ENCODE measurements around the gene DENND1A.

DNA sequence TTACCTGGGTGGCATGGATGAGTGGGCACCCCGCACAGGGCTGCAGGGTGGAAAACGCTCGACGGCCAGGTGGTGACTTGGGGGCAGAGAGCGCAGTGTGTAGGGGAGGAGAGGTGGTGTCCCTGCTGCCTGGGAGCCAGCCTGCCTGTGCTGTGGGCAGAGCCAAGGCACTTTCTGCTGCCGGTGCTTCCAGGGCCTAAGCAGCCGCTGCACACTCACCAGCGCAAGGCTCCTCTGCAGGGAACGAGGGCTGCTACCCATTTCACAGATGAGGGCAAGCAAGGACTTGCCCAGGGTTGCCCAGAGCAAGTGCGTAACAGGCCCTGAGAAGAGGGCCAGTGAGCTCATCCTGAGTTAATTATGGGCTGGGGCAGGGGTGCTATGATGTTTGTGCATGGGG lies 511.4 kb downstream of the DENND1A start:
- TF ChIP-seq, protein P1, sequence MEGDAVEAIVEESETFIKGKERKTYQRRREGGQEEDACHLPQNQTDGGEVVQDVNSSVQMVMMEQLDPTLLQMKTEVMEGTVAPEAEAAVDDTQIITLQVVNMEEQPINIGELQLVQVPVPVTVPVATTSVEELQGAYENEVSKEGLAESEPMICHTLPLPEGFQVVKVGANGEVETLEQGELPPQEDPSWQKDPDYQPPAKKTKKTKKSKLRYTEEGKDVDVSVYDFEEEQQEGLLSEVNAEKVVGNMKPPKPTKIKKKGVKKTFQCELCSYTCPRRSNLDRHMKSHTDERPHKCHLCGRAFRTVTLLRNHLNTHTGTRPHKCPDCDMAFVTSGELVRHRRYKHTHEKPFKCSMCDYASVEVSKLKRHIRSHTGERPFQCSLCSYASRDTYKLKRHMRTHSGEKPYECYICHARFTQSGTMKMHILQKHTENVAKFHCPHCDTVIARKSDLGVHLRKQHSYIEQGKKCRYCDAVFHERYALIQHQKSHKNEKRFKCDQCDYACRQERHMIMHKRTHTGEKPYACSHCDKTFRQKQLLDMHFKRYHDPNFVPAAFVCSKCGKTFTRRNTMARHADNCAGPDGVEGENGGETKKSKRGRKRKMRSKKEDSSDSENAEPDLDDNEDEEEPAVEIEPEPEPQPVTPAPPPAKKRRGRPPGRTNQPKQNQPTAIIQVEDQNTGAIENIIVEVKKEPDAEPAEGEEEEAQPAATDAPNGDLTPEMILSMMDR (conservative IDR thresholded peaks at IDR 0.05; ENCODE audit: low read depth in 2 of 2), result no peak
- TF ChIP-seq POLR2AphosphoS5 (IDR thresholded peaks at IDR 0.05; ENCODE audit: low read depth) (no peak), EZH2phosphoT487 (IDR thresholded peaks at IDR 0.05; ENCODE audit: unreplicated experiment) (no peak), EZH2 (IDR thresholded peaks at IDR 0.05; ENCODE audit: low read depth, unreplicated experiment) (no peak), ZNF331 (CRISPR knock-in tag; IDR thresholded peaks at IDR 0.05; ENCODE audit: low read depth) (no peak), JUNB (IDR thresholded peaks at IDR 0.05; ENCODE audit: unreplicated experiment) (no peak), NANOG (IDR thresholded peaks at IDR 0.05; ENCODE audit: borderline replicate concordance) (no peak), CREB1 (CRISPR knock-in tag; IDR thresholded peaks at IDR 0.05; ENCODE audit: low read depth) (no peak)
- TF ChIP-seq, protein P2, sequence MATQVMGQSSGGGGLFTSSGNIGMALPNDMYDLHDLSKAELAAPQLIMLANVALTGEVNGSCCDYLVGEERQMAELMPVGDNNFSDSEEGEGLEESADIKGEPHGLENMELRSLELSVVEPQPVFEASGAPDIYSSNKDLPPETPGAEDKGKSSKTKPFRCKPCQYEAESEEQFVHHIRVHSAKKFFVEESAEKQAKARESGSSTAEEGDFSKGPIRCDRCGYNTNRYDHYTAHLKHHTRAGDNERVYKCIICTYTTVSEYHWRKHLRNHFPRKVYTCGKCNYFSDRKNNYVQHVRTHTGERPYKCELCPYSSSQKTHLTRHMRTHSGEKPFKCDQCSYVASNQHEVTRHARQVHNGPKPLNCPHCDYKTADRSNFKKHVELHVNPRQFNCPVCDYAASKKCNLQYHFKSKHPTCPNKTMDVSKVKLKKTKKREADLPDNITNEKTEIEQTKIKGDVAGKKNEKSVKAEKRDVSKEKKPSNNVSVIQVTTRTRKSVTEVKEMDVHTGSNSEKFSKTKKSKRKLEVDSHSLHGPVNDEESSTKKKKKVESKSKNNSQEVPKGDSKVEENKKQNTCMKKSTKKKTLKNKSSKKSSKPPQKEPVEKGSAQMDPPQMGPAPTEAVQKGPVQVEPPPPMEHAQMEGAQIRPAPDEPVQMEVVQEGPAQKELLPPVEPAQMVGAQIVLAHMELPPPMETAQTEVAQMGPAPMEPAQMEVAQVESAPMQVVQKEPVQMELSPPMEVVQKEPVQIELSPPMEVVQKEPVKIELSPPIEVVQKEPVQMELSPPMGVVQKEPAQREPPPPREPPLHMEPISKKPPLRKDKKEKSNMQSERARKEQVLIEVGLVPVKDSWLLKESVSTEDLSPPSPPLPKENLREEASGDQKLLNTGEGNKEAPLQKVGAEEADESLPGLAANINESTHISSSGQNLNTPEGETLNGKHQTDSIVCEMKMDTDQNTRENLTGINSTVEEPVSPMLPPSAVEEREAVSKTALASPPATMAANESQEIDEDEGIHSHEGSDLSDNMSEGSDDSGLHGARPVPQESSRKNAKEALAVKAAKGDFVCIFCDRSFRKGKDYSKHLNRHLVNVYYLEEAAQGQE (IDR thresholded peaks at IDR 0.05; ENCODE audit: unreplicated experiment), result no peak
